H1 (cell line): ENCODE measurements around the gene TTLL9. TPM values are rescaled to one million over a fixed set of nuclear protein-coding genes. Genes with fewer than 3 reads are reported as not detected.
"Not testable (repeated sequence)": the region's sequence is repeated elsewhere in the genome, so short reads cannot be mapped to it uniquely, and the experiment has no call there.

Source experiments
- CTCF ChIA-PET: fragments of 300-600 bp; sonication (Branson Sonifier 250); formaldehyde crosslinking; loops from one replicate; lab custom pipeline; 2021; ENCODE audit not compliant: partially characterized antibody; lab: Charles Lee
- POLR2A ChIA-PET: fragments of 300-600 bp; sonication (Branson Sonifier 250); formaldehyde crosslinking; loops from one replicate; lab custom pipeline; 2021; ENCODE audit warnings: inconsistent platforms; ENCODE audit not compliant: partially characterized antibody; lab: Charles Lee
- DNase-seq, 2 experiments: peaks; one replicate each; pipeline versions ENCODE4 v3.0.0 to v3.0.0-alpha.2; 2010 to 2022; ENCODE audit warnings: low spot score in 2 of 2, low read depth in 1 of 2, mixed read lengths in 1 of 2
- FAIRE-seq: peaks from 2 replicates; lab custom pipeline; 2011; peaks lifted over from hg19 to GRCh38; lab: Jason Lieb, UNC
- H2AFZ ChIP-seq: 2 replicates; pipeline ENCODE4 v1.8.1; 2012; ENCODE audit warnings: low read length, inconsistent platforms
- H2AK5ac ChIP-seq: 2 replicates; pipeline ENCODE4 v1.6.1; 2013; ENCODE audit warnings: low read depth, low read length
- H2BK120ac ChIP-seq: replicated peaks from 2 replicates; pipeline ENCODE3; 2013; ENCODE audit warnings: low read depth, low read length, inconsistent platforms
- H2BK12ac ChIP-seq: 2 replicates; pipeline ENCODE4 v1.6.1; 2013; ENCODE audit warnings: low read depth, low read length
- H2BK15ac ChIP-seq: 2 replicates; pipeline ENCODE4 v1.6.1; 2013; ENCODE audit warnings: low read length
- H2BK20ac ChIP-seq: 2 replicates; pipeline ENCODE4 v1.6.1; 2013; ENCODE audit warnings: low read length
- H2BK5ac ChIP-seq: 2 replicates; pipeline ENCODE4 v1.6.1; 2013; ENCODE audit warnings: low read depth, low read length
- H3K14ac ChIP-seq: 2 replicates; pipeline ENCODE4 v1.6.1; 2013; ENCODE audit warnings: inconsistent platforms; ENCODE audit not compliant: insufficient read length
- H3K18ac ChIP-seq: 2 replicates; pipeline ENCODE4 v1.6.1; 2013; ENCODE audit warnings: low read length; ENCODE audit errors: extremely low read depth
- H3K23ac ChIP-seq: 2 replicates; pipeline ENCODE4 v1.6.1; 2013; ENCODE audit warnings: inconsistent platforms; ENCODE audit not compliant: insufficient read length
- H3K23me2 ChIP-seq: 2 replicates; pipeline ENCODE4 v1.6.1; 2013; ENCODE audit warnings: low read depth, low read length
- H3K27ac ChIP-seq: 2 replicates; pipeline ENCODE4 v1.6.1; 2011; ENCODE audit warnings: low read depth, low read length, inconsistent platforms
- H3K27me3 ChIP-seq, 4 experiments: replicated peaks in 1 of 4; 1 replicate in 1 of 4; 2 replicates in 3 of 4; pipeline versions ENCODE4 v1.6.1 to v1.8.1; 2011 to 2013; ENCODE audit warnings: low read length in 3 of 4, mild to moderate bottlenecking in 3 of 4, inconsistent platforms in 2 of 4, mixed read lengths in 2 of 4, moderate library complexity in 1 of 4; ENCODE audit not compliant: control insufficient read depth in 3 of 4, insufficient read depth in 3 of 4; ENCODE audit errors: extremely low read depth in 1 of 4
- H3K36me3 ChIP-seq, 4 experiments: 2 replicates each; pipeline versions ENCODE4 v1.6.1 to v1.8.1; 2011 to 2013; ENCODE audit warnings: mild to moderate bottlenecking in 4 of 4, low read length in 3 of 4, moderate library complexity in 2 of 4, control low read depth in 1 of 4, inconsistent platforms in 1 of 4; ENCODE audit not compliant: insufficient read depth in 4 of 4, control insufficient read depth in 2 of 4
- H3K4ac ChIP-seq: replicated peaks from 2 replicates; pipeline ENCODE3; 2013; ENCODE audit warnings: low read length, low read depth, mixed read lengths, inconsistent platforms; ENCODE audit not compliant: insufficient read length
- H3K4me1 ChIP-seq, 4 experiments: replicated peaks in 1 of 4; 1 replicate in 1 of 4; 2 replicates in 3 of 4; pipeline versions ENCODE4 v1.6.1 to v1.8.1; 2011 to 2013; ENCODE audit warnings: low read length in 3 of 4, inconsistent platforms in 2 of 4, mixed read lengths in 1 of 4; ENCODE audit not compliant: insufficient read depth in 4 of 4, control insufficient read depth in 3 of 4
- H3K4me2 ChIP-seq, 2 experiments: 2 replicates each; pipeline versions ENCODE4 v1.6.1 to v1.8.1; 2011 to 2013; ENCODE audit warnings: low read depth in 2 of 2, low read length in 2 of 2, control low read depth in 1 of 2, inconsistent platforms in 1 of 2, mild to moderate bottlenecking in 1 of 2; ENCODE audit not compliant: insufficient read depth in 1 of 2
- H3K4me3 ChIP-seq, 4 experiments: fragments of 200-600, 300-600 bp in 1 of 4; sonication (generic), shearing (Covaris generic), sonication (Bioruptor Twin) in 1 of 4; 2 replicates each; pipeline versions ENCODE4 v1.5.1 to v1.8.1; 2011 to 2016; ENCODE audit warnings: low read length in 4 of 4, low read depth in 3 of 4, control low read depth in 2 of 4, inconsistent platforms in 2 of 4, mild to moderate bottlenecking in 2 of 4, mixed read lengths in 1 of 4, moderate library complexity in 1 of 4; ENCODE audit not compliant: insufficient read depth in 2 of 4; ENCODE audit errors: extremely low read depth in 1 of 4
- H3K56ac ChIP-seq: replicated peaks from 2 replicates; pipeline ENCODE3; 2013; ENCODE audit warnings: low read depth, mild to moderate bottlenecking, mixed read lengths, low read length, inconsistent platforms; ENCODE audit not compliant: insufficient read length
- H3K79me1 ChIP-seq: 2 replicates; pipeline ENCODE4 v1.6.1; 2013; ENCODE audit warnings: low read depth, low read length, control low read depth
- H3K79me2 ChIP-seq, 2 experiments: 2 replicates each; pipeline versions ENCODE4 v1.6.1 to v1.8.1; 2012 to 2013; ENCODE audit warnings: low read length in 2 of 2, mild to moderate bottlenecking in 2 of 2, inconsistent platforms in 1 of 2; ENCODE audit not compliant: insufficient read depth in 2 of 2, control insufficient read depth in 1 of 2
- H3K9ac ChIP-seq, 4 experiments: replicated peaks in 1 of 4; 1 replicate in 1 of 4; 2 replicates in 3 of 4; pipeline versions ENCODE4 v1.6.1 to v1.8.1; 2011 to 2013; ENCODE audit warnings: low read depth in 3 of 4, low read length in 3 of 4, control low read depth in 2 of 4, mild to moderate bottlenecking in 2 of 4, moderate library complexity in 2 of 4, inconsistent platforms in 1 of 4; ENCODE audit errors: extremely low read depth in 1 of 4
- H3K9me3 ChIP-seq, 2 experiments: 2 replicates each; pipeline versions ENCODE4 v1.6.1 to v1.8.1; 2012 to 2013; ENCODE audit warnings: mild to moderate bottlenecking in 2 of 2, moderate library complexity in 2 of 2, control low read depth in 1 of 2, inconsistent platforms in 1 of 2, low read depth in 1 of 2, low read length in 1 of 2, mixed read lengths in 1 of 2; ENCODE audit not compliant: insufficient read depth in 2 of 2
- H4K20me1 ChIP-seq, 2 experiments: replicated peaks in 1 of 2; 2 replicates each; pipeline versions ENCODE3 to v1.8.1; 2011 to 2013; ENCODE audit warnings: inconsistent platforms in 2 of 2, low read length in 2 of 2, mild to moderate bottlenecking in 1 of 2; ENCODE audit not compliant: insufficient read depth in 2 of 2, control insufficient read depth in 1 of 2
- H4K5ac ChIP-seq: 2 replicates; pipeline ENCODE4 v1.6.1; 2013; ENCODE audit warnings: low read length, low read depth, mixed read lengths, inconsistent platforms; ENCODE audit not compliant: insufficient read length
- H4K8ac ChIP-seq: 2 replicates; pipeline ENCODE4 v1.8.0; 2013; ENCODE audit warnings: mild to moderate bottlenecking, moderate library complexity, low read length, inconsistent platforms; ENCODE audit not compliant: insufficient read depth; ENCODE audit errors: extremely low read depth
- H4K91ac ChIP-seq: replicated peaks from 2 replicates; pipeline ENCODE3; 2013; ENCODE audit warnings: low read length, mixed read lengths, inconsistent platforms; ENCODE audit not compliant: insufficient read length
- WGBS, 2 experiments: shearing (Covaris generic) in 1 of 2; methylation state at CpG; one replicate each; pipeline versions ENCODE4 v1.1.6 to v1.1.7; 2013 to 2015; ENCODE audit warnings: low lambda C conversion rate in 2 of 2, mixed read lengths in 2 of 2, inconsistent platforms in 1 of 2, low coverage in 1 of 2, missing lambda C conversion rate in 1 of 2; ENCODE audit not compliant: insufficient replicate concordance in 2 of 2, insufficient coverage in 1 of 2, insufficient read length in 1 of 2; ENCODE audit errors: extremely low coverage in 1 of 2, missing lambda C conversion rate in 1 of 2; 5-methylcytosine and 5-hydroxymethylcytosine counted together
- polyA plus RNA-seq, 7 experiments: library from polyadenylated mRNA; depleted of rRNA in 3 of 7; stranded (reverse) in 5 of 7; unstranded in 2 of 7; fragments of >200 nt in 5 of 7; fragments of 200-250 nt in 2 of 7; gene quantifications; 1 replicate in 5 of 7; 2 replicates in 1 of 7; 4 replicates in 1 of 7; pipeline versions ENCODE4 v1.2.1 to v1.2.3, GENCODE V29; 2011 to 2013; ENCODE audit warnings: missing spikeins in 2 of 7, mixed read lengths in 2 of 7
- total RNA-seq: library from RNA; stranded (reverse); fragmentation: NEBNext Ultra II Directional; extraction: Animal tissue kit (Norgen Biotek cat#: 25700); gene quantifications from 2 replicates; pipeline ENCODE4 v1.2.1, GENCODE V29; 2021

Gene TTLL9
- total and polyA plus RNA-seq, 2 of the 8 experiments (the other 6 are each of a cell fraction or from before 2014, with no cell fraction given): 0.06 TPM; not detected in 1

DNA sequence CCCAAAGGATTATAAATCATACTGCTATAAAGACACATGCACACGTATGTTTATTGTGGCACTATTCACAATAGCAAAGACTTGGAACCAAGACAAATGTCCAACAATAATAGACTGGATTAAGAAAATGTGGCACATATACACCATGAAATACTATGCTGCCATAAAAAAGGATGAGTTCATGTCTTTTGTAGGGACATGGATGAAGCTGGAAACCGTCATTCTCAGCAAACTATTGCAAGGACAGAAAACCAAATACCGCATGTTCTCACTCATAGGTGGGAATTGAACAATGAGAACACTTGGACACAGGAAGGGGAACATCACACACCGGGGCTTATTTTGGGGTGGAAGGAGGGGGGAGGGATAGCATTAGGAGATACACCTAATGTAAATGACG is 51.0 kb downstream of the TTLL9 start:
- CTCF ChIA-PET, H3K23me2 ChIP-seq, H2BK120ac ChIP-seq, H3K27me3 ChIP-seq, H4K20me1 ChIP-seq, H2BK20ac ChIP-seq, H3K4ac ChIP-seq, H3K56ac ChIP-seq, H3K14ac ChIP-seq, H3K4me3 ChIP-seq, H3K79me1 ChIP-seq, H3K36me3 ChIP-seq, H2BK5ac ChIP-seq, H2AK5ac ChIP-seq, FAIRE-seq, H3K18ac ChIP-seq, H3K27ac ChIP-seq, H4K8ac ChIP-seq, H3K4me2 ChIP-seq, H3K79me2 ChIP-seq, H3K23ac ChIP-seq, POLR2A ChIA-PET, H3K9ac ChIP-seq, H3K9me3 ChIP-seq, H4K91ac ChIP-seq, H4K5ac ChIP-seq, DNase-seq, H2BK12ac ChIP-seq, H2AFZ ChIP-seq, H2BK15ac ChIP-seq: not testable (repeated sequence)
- WGBS, 2 experiments: 90% methylated on average over 5 of the region's 5 CpGs; no CpG with 5 or more reads in 1 of the 2 experiments
- peaks cover 0 to 22% (median 16%) of the 10 kb centered on the region in 4 experiments; a peak in 6 of 7 replicates for H3K4me1 ChIP-seq
